Activated CD8-positive, alpha-beta T cell treated with anti-CD3 and anti-CD28 coated beads for 36 hours (primary cell): ENCODE results near the gene CHI3L1. TPM values are rescaled to one million over a fixed set of nuclear protein-coding genes. Genes with fewer than 3 reads are reported as not detected.

Source experiments
- ATAC-seq: fragments of 200-7000 bp; cut with Tn5 transposase; one replicate; pipeline ENCODE4 v1.10.0; 2021; ENCODE audit warnings: mild to moderate bottlenecking, moderate library complexity
- CTCF ChIA-PET: fragments of 350-600 bp; sonication (Branson Sonifier 250); formaldehyde crosslinking; loops from one replicate; lab custom pipeline; 2021; ENCODE audit warnings: antibody characterized with exemption; lab: Charles Lee
- POLR2A ChIA-PET: fragments of 350-600 bp; sonication (Branson Sonifier 250); formaldehyde crosslinking; loops from one replicate; lab custom pipeline; 2021; ENCODE audit warnings: antibody characterized with exemption; lab: Charles Lee
- DNase-seq: peaks from one replicate; pipeline ENCODE4 v3.0.0-alpha.2; 2020
- H3K27ac Mint-ChIP-seq: one replicate; pipeline ENCODE4 v1.8.0; 2021; ENCODE audit warnings: mild to moderate bottlenecking, mixed read lengths
- H3K27me3 Mint-ChIP-seq: one replicate; pipeline ENCODE4 v1.8.0; 2021; ENCODE audit warnings: mixed read lengths
- H3K36me3 Mint-ChIP-seq: one replicate; pipeline ENCODE4 v1.8.0; 2021; ENCODE audit warnings: low read depth, mixed read lengths
- H3K4me1 Mint-ChIP-seq: one replicate; pipeline ENCODE4 v1.8.0; 2021; ENCODE audit warnings: low read depth, mixed read lengths
- H3K4me3 Mint-ChIP-seq: one replicate; pipeline ENCODE4 v1.8.0; 2021; ENCODE audit warnings: mild to moderate bottlenecking, moderate library complexity, mixed read lengths
- H3K9me3 Mint-ChIP-seq: one replicate; pipeline ENCODE4 v1.8.0; 2021; ENCODE audit warnings: mixed read lengths
- intact Hi-C: fragments of 100-400 bp; cut with micrococcal nuclease; formaldehyde crosslinking; loops from one replicate; pipeline ENCODE4 v1.10.0; 2022
- total RNA-seq, 2 experiments: library from RNA; stranded (reverse); gene quantifications; one replicate each; pipeline ENCODE4 v1.2.3, GENCODE V29; 2021
- TF ChIP-seq, protein P1 (sequence below): fragments of 200-600 bp; IDR thresholded peaks from one replicate; pipeline ENCODE4 v1.8.0; 2022; ENCODE audit warnings: antibody characterized with exemption, mild to moderate bottlenecking

CHI3L1 gene
- total RNA-seq, 2 experiments from 2014 or later, result not detected

- Mint-ChIP-seq H3K4me1 (peaks cover 4% of the 10 kb centered on the region), H3K4me3 (no peak overlapping the region), H3K27me3 (peaks cover 2% of the 10 kb centered on the region), H3K36me3 (no peaks in the 10 kb centered on the region), H3K9me3 (no peaks in the 10 kb centered on the region), H3K27ac (no peak overlapping the region)
- intact Hi-C loops, result no loop called here
- ChIA-PET POLR2A (no interaction called here), CTCF (no interaction called here)
- ATAC-seq (no peak), DNase-seq (no peak)
- TF ChIP-seq, protein P1, sequence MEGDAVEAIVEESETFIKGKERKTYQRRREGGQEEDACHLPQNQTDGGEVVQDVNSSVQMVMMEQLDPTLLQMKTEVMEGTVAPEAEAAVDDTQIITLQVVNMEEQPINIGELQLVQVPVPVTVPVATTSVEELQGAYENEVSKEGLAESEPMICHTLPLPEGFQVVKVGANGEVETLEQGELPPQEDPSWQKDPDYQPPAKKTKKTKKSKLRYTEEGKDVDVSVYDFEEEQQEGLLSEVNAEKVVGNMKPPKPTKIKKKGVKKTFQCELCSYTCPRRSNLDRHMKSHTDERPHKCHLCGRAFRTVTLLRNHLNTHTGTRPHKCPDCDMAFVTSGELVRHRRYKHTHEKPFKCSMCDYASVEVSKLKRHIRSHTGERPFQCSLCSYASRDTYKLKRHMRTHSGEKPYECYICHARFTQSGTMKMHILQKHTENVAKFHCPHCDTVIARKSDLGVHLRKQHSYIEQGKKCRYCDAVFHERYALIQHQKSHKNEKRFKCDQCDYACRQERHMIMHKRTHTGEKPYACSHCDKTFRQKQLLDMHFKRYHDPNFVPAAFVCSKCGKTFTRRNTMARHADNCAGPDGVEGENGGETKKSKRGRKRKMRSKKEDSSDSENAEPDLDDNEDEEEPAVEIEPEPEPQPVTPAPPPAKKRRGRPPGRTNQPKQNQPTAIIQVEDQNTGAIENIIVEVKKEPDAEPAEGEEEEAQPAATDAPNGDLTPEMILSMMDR, result no peak
Observed at GRCh38 chr1:203187689-203188264, 1.3 kb upstream of the CHI3L1 start.

- intact Hi-C loops, result no loop called here
- H3K4me1 Mint-ChIP-seq, result peaks cover 4% of the 10 kb centered on the region
- no peaks in the 10 kb centered on the region for H3K9me3 Mint-ChIP-seq
- no peaks in the 10 kb centered on the region for H3K36me3 Mint-ChIP-seq
- H3K27ac Mint-ChIP-seq, result no peak overlapping the region
- TF ChIP-seq, protein P1, result no peak
- POLR2A ChIA-PET, result no interaction called here
- no peak overlapping the region for H3K4me3 Mint-ChIP-seq
- CTCF ChIA-PET, result no interaction called here
- DNase-seq, result no peak
- peaks cover 2% of the 10 kb centered on the region for H3K27me3 Mint-ChIP-seq
- ATAC-seq, result no peak
Observed at GRCh38 chr1:203187304-203187685, 791 bp upstream of the CHI3L1 start.

GRCh38 chr1:203186091-203186445 is 436 bp downstream of the CHI3L1 start:
- intact Hi-C loops, result no loop called here
- CTCF ChIA-PET, result interaction anchor here (1.1 to 1.6 kb wide), 2 partner anchors 14 to 38 kb away, joined by 3 to 4 read pairs; no protein-coding TSS in a partner anchor
- H3K4me3 Mint-ChIP-seq, result no peak overlapping the region
- H3K36me3 Mint-ChIP-seq, result no peaks in the 10 kb centered on the region
- ATAC-seq, result no peak
- no peak for DNase-seq
- TF ChIP-seq, protein P1, result no peak
- peaks cover 2% of the 10 kb centered on the region for H3K27me3 Mint-ChIP-seq
- H3K9me3 Mint-ChIP-seq, result no peaks in the 10 kb centered on the region
- H3K27ac Mint-ChIP-seq, result no peak overlapping the region
- POLR2A ChIA-PET, result no interaction called here
- H3K4me1 Mint-ChIP-seq, result peaks cover 4% of the 10 kb centered on the region

DNA sequence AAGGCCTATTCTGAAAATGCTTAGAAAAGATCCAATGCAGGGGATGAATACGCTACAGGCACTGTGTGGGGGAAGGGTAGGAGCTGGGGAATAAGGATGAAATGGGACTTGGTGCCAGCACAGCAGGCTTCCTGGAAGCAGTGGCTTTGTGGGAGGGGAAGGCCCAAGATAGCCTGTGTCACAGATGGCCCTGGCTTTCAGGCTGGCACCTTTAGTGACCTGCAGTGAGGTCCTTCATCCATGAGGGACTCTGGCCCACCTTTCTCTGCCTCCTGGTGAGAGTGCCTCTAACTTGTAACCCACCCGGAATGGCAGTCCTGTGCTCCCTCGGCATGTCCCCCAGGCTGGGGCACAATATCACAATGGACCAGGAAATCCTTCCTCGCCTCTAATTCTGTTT is 919 bp downstream of the CHI3L1 start:
- DNase-seq (no peak), ATAC-seq (no peak)
- POLR2A ChIA-PET, result no interaction called here
- no peaks in the 10 kb centered on the region for H3K9me3 Mint-ChIP-seq
- no peaks in the 10 kb centered on the region for H3K36me3 Mint-ChIP-seq
- TF ChIP-seq, protein P1, result no peak
- H3K4me3 Mint-ChIP-seq, result no peak overlapping the region
- H3K4me1 Mint-ChIP-seq, result peaks cover 4% of the 10 kb centered on the region
- H3K27me3 Mint-ChIP-seq, result peaks cover 2% of the 10 kb centered on the region
- CTCF ChIA-PET, result interaction anchor here (0.7 to 1.6 kb wide), 3 partner anchors 14 to 38 kb away, joined by 3 to 4 read pairs (median 3); no protein-coding TSS in a partner anchor
- H3K27ac Mint-ChIP-seq, result no peak overlapping the region
- intact Hi-C loops, result no loop called here

DNA sequence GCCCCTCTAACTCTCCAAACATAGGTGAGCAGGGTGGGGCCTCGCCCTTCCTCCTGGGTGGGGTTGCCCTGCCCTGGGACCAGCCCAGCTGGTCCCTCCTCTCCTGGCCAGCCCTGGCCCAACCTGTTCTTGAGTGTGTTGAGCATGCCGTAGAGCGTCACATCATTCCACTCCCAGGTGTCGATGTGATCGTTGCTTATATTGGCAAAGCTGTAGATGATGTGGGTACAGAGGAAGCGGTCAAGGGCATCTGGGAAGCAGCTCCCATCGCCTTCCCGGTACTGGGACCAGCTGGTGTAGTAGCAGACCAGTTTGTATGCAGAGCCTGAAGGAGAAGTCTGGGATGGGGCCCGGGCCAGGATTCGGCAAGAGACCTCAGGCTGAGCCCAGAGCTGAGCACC is 1.4 kb downstream of the CHI3L1 start:
- ChIA-PET CTCF (interaction anchor here (0.7 to 1.6 kb wide), 3 partner anchors 13 to 37 kb away, joined by 3 to 4 read pairs (median 3); no protein-coding TSS in a partner anchor), POLR2A (no interaction called here)
- no peaks in the 10 kb centered on the region for H3K9me3 Mint-ChIP-seq
- intact Hi-C loops, result no loop called here
- ATAC-seq, result no peak
- TF ChIP-seq, protein P1, result no peak
- H3K27ac Mint-ChIP-seq, result no peak overlapping the region
- H3K27me3 Mint-ChIP-seq, result peaks cover 2% of the 10 kb centered on the region
- peaks cover 4% of the 10 kb centered on the region for H3K4me1 Mint-ChIP-seq
- DNase-seq, result no peak
- no peak overlapping the region for H3K4me3 Mint-ChIP-seq
- no peaks in the 10 kb centered on the region for H3K36me3 Mint-ChIP-seq
